Measurements from ENCODE around the gene NEIL3.

NEIL3 gene

DNA sequence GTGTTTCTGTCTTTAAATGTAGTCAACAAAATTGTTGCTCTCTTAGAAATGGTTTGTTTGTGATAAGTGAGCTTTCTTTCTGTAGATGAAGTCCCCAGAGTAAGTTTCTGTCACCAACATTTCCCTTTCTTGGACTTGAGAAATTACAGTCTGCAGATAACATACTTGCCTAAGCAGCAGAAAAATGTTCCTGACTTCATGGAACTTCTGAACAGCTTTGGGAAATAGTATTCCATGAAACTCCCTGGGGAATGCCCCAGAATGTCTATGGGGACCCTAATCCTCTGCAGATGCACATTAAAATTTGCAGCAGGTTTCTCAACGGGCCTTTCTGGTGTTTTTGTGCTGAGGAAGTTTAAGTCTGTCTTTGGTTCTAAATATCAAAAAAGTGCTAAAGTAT is 38.6 kb upstream of the NEIL3 start:
- no peak for DNase-seq (ENCODE audit: low read depth)
- TF ChIP-seq, protein P1, sequence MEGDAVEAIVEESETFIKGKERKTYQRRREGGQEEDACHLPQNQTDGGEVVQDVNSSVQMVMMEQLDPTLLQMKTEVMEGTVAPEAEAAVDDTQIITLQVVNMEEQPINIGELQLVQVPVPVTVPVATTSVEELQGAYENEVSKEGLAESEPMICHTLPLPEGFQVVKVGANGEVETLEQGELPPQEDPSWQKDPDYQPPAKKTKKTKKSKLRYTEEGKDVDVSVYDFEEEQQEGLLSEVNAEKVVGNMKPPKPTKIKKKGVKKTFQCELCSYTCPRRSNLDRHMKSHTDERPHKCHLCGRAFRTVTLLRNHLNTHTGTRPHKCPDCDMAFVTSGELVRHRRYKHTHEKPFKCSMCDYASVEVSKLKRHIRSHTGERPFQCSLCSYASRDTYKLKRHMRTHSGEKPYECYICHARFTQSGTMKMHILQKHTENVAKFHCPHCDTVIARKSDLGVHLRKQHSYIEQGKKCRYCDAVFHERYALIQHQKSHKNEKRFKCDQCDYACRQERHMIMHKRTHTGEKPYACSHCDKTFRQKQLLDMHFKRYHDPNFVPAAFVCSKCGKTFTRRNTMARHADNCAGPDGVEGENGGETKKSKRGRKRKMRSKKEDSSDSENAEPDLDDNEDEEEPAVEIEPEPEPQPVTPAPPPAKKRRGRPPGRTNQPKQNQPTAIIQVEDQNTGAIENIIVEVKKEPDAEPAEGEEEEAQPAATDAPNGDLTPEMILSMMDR (conservative IDR thresholded peaks at IDR 0.05; ENCODE audit: control insufficient read depth, insufficient read depth, low read depth, low read length): no peak
- no peak overlapping the region for H3K4me3 ChIP-seq (ENCODE audit: control insufficient read depth, low read depth, low read length)

DNA sequence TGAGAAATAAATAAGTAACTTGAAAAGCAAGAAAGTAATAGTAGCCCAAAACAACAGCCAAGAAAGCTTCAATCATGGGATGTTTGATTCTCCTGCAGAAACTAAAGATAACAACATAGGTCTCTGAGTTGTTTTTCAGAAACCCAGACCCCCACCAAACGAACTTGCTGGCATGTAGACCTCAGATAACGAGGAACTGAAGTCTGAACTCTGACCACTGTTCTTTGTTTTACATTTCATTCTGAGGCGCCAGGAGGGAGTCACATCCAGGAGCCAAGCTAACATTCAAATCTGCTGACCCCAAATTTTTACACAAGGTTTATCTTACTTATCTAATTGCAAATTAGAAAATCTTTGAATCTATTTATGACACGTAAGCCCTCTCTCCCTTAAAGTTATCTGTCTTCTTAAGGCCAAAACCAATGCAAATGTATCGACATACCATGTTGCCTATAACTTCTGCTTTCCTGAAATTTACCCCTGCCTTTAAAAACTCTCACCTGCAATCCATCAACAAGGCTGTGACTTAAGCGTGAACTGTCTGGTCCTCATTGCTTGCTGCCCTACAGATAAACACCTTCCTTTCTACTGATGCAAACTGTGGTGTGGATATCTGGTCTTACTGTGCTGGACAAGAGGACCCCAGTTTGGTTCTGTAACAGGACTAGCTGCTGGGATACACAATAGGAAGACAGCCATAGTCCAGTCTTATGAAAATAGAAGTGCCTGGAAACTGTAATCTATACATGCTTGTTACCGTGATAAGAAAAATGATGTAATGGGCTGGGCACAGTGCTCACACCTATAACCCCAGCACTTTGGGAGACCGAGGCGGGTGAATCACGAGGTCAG is 37.5 kb upstream of the NEIL3 start:
- TF ChIP-seq, protein P1 (conservative IDR thresholded peaks at IDR 0.05; ENCODE audit: control insufficient read depth, insufficient read depth, low read depth, low read length): no peak
- no peak overlapping the region for H3K4me3 ChIP-seq (ENCODE audit: control insufficient read depth, low read depth, low read length)
- DNase-seq (ENCODE audit: low read depth): no peak

DNA sequence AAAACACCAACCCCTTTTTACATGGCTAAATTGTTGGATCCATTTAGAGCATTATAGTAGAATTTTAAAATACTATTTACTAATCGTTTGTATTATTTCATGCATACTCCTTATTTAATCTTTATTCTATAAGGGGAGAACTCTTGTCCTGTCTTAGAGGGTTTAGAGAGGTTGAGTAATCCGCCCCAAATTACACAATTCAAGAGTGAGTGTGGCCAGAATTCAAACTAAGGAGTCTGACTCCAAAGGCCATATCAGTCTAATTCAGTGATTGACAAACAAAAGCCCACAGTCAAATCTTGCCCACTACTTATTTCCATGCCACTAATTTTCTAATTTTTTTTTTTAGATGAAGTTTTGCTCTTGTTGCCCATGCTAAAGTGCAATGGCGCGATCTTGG is 33.7 kb upstream of the NEIL3 start:
- no peak for DNase-seq (ENCODE audit: low read depth)
- no peak overlapping the region for H3K4me3 ChIP-seq (ENCODE audit: control insufficient read depth, low read depth, low read length)
- TF ChIP-seq, protein P1 (conservative IDR thresholded peaks at IDR 0.05; ENCODE audit: control insufficient read depth, insufficient read depth, low read depth, low read length): no peak

DNA sequence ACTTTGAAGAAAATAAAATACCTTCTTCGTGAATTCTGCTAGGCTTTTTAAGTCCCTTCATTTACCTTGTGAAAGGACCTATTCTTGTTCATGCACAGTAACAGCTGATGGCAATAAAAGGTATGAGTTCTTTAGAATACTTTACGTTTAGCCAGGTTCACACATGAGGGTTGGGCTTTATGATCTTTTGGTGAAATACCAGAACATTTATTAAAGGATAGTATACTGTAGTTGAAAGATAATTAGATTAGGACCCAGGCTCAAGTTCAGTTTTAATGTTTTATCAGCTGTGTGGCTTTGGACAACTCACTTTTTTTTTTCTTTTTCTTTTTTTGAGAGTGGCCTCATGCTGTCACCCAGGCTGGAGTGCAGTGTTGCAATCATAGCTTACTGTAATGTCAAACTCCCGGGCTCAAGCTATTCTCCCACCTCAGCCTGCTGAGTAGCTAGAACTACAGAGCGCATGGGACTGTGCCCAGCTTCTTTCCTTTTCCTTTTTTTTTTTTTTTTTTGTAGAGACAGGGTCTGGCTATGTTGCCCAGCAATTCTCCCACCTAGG is 28.2 kb upstream of the NEIL3 start:
- DNase-seq (ENCODE audit: low read depth): no peak

DNA sequence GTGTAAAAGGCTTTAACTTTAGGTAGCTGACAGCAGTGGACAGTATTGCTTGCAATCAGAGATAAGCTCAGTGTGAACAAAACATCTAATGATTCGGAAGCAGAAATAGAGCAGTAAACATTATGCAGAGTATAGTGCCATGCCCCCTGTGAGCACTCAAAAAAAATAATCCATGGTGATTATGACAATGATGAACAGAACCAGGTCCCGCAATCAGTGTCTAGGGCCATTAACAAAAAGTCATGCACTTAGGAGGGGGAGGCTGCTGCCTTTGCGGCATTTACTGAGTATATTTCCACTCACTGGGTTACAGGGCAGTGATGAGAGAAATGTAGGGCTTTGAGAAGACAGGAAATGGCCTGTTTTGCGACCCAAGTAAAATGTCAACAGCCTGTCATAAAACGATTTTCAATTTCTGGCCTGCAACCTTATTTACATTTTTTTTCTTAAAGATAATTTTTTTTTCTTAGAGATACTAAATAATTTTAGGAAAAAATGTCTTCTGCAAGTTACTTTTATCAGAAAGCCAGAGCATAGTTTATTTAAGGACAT is 27.3 kb upstream of the NEIL3 start:
- DNase-seq (ENCODE audit: low read depth): no peak
- TF ChIP-seq, protein P1 (conservative IDR thresholded peaks at IDR 0.05; ENCODE audit: control insufficient read depth, insufficient read depth, low read depth, low read length): no peak
- H3K4me3 ChIP-seq (ENCODE audit: control insufficient read depth, low read depth, low read length): no peak overlapping the region

More for the DNA sequence above, 28.2 kb upstream of the NEIL3 start:
- H3K4me3 ChIP-seq (ENCODE audit: control insufficient read depth, low read depth, low read length): no peak overlapping the region
- TF ChIP-seq, protein P1 (conservative IDR thresholded peaks at IDR 0.05; ENCODE audit: control insufficient read depth, insufficient read depth, low read depth, low read length): no peak

DNA sequence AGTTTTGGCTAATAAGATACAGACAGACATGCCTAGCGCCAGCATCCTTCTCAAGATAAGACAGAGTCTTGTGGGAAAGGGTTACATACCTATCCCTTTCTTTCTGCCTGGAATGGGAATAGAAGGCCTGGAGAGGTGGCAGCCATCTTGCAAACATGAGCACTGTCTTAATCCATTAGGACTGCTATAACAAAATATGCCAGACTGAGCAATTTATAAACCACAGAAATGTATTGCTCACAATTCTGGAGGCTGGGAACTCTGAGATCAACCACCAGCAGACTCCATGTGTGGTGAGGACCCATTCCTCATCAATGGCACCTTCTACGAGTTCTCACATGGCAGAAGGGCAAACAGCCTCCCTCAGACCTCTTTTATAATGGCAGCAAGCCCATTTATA is 26.5 kb upstream of the NEIL3 start:
- TF ChIP-seq, protein P1 (conservative IDR thresholded peaks at IDR 0.05; ENCODE audit: control insufficient read depth, insufficient read depth, low read depth, low read length): no peak
- H3K4me3 ChIP-seq (ENCODE audit: control insufficient read depth, low read depth, low read length): no peak overlapping the region
- peak; percentile 61 for DNase-seq (ENCODE audit: low read depth)
